Measurements from ENCODE around the gene CLTC.

Gene CLTC

DNA sequence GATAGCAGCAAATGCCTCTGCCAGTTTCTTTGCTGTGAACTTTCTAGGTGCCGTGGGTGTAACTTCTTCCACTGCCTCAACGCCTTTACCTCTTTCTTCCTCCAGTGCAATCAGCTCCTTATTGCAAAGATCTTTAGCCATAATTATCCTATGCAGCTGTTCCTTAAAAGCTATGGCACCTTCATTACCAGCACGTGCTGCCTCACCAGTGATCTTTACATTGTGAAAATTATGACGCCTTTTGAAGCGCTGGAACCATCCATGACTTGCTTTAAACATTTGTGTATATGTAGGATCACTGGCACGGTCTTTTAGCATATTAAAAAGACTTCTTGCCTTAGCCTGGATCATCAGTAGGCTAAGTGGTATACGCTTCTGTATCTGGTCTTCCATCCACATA, 79.5 kb downstream of the CLTC start:
- H3K9ac ChIP-seq (ENCODE audit: low read length in 2 of 2), result no peak overlapping the region
- no peaks in the 10 kb centered on the region for H3K9me3 ChIP-seq (ENCODE audit: control insufficient read depth in 2 of 2, low read length in 2 of 2)
- no peaks in the 10 kb centered on the region for H3K4me1 ChIP-seq (ENCODE audit: control insufficient read depth, insufficient read depth, low read length)
- no peaks in the 10 kb centered on the region for H3K27me3 ChIP-seq (ENCODE audit: control insufficient read depth in 1 of 2, insufficient read depth in 2 of 2, low read length in 2 of 2)
- no peak overlapping the region for H3K27ac ChIP-seq (ENCODE audit: low read length)
- H3K4me3 ChIP-seq (ENCODE audit: low read length in 2 of 2), result no peak overlapping the region
- H3K36me3 ChIP-seq (ENCODE audit: control insufficient read depth in 2 of 2, insufficient read depth in 2 of 2, low read length in 2 of 2), result peaks cover 29 to 34% of the 10 kb centered on the region in 2 donors

DNA sequence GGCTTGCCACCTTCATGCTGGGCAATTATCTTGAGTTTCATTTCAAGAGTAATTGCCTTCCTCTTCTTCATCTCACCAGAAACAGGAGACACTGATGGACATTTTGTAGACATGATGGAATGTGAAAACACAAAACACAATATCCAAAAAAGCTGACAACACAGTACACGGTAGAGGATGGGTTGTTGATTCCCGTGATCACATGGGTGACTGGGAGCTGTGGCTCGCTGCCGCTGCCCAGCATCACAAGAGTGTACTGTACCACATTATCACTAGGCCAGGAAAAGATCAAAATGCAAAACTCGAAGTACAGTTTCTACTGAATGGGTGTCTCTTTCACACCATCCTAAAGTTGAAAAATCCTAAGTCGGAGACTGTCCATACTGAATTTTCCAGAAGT, 80.1 kb downstream of the CLTC start:
- Histone ChIP-seq H3K9me3 (ENCODE audit: control insufficient read depth in 2 of 2, low read length in 2 of 2) (no peaks in the 10 kb centered on the region), H3K9ac (ENCODE audit: low read length in 2 of 2) (no peak overlapping the region), H3K4me1 (ENCODE audit: control insufficient read depth, insufficient read depth, low read length) (no peaks in the 10 kb centered on the region), H3K27ac (ENCODE audit: low read length) (no peak overlapping the region), H3K36me3 (ENCODE audit: control insufficient read depth in 2 of 2, insufficient read depth in 2 of 2, low read length in 2 of 2) (peaks cover 24 to 29% of the 10 kb centered on the region in 2 donors), H3K27me3 (ENCODE audit: control insufficient read depth in 1 of 2, insufficient read depth in 2 of 2, low read length in 2 of 2) (no peaks in the 10 kb centered on the region), H3K4me3 (ENCODE audit: low read length in 2 of 2) (no peak overlapping the region)

GRCh38 chr17:59702304-59702703, 82.6 kb downstream of the CLTC start:
- H3K9me3 ChIP-seq (ENCODE audit: control insufficient read depth in 2 of 2, low read length in 2 of 2), result no peaks in the 10 kb centered on the region
- H3K4me3 ChIP-seq (ENCODE audit: low read length in 2 of 2), result no peak overlapping the region
- peaks cover 18 to 19% of the 10 kb centered on the region in 2 donors for H3K36me3 ChIP-seq (ENCODE audit: control insufficient read depth in 2 of 2, insufficient read depth in 2 of 2, low read length in 2 of 2)
- peaks cover 8% of the 10 kb centered on the region for H3K4me1 ChIP-seq (ENCODE audit: control insufficient read depth, insufficient read depth, low read length)
- H3K27ac ChIP-seq (ENCODE audit: low read length), result no peak overlapping the region
- no peak overlapping the region for H3K9ac ChIP-seq (ENCODE audit: low read length in 2 of 2)
- no peaks in the 10 kb centered on the region for H3K27me3 ChIP-seq (ENCODE audit: control insufficient read depth in 1 of 2, insufficient read depth in 2 of 2, low read length in 2 of 2)

DNA sequence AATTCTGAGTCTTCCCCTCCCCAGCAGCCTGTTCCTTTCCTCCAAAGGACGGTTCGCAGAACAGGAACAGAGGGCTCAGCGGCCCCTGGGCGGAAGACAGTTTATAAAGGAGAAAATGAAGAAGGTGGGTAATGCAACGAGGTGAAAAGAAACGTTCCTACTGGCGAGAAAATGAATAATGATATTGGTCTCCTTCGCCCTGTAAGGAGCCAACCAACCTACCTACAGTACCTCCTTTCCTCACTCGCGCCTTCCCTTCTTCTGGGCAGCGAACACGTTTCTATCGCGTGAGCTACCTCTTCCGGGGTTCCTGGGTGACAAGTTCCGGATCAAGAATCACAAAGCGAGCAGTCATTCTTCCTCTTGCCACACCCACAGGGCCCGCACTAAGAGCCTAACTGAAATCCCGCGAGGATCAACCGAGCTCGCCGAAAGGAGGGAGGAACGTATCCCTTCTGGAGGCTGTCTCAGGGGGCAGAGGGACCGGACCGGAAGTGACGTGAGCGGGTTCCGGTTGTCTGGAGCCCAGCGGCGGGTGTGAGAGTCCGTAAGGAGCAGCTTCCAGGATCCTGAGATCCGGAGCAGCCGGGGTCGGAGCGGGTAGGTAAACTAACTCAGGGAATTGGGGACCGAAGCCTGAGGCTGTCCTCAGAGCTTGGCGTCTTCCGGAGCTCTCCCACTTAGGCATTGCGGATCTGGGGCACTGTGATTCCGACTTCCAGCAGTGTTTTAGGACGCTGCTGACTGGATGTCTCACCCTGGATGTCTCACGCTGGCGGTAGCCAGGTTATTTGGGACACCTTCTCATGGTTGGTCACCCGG, 87.7 kb downstream of the CLTC start, which contains the start of the genes PTRH2 and VMP1:
PTRH2 (minus strand) TSS at position 282 of the 822 bp plus-strand sequence. CDS start 9,452 bp downstream, outside the sequence.
VMP1 (plus strand) TSS at position 506 of the 822 bp plus-strand sequence. CDS start 23,793 bp downstream, outside the sequence.
- peak within 1 kb of the TSS; percentile 94 to 100 for H3K9ac ChIP-seq (ENCODE audit: low read length in 2 of 2)
- H3K4me3 ChIP-seq (ENCODE audit: low read length in 2 of 2), result peak within 1 kb of the TSS; percentile 93 to 99
- H3K27me3 ChIP-seq (ENCODE audit: control insufficient read depth in 1 of 2, insufficient read depth in 2 of 2, low read length in 2 of 2), result no peaks in the 10 kb centered on the region
- no peaks in the 10 kb centered on the region for H3K9me3 ChIP-seq (ENCODE audit: control insufficient read depth in 2 of 2, low read length in 2 of 2)
- peaks cover 0 to 2% of the 10 kb centered on the region in 2 donors for H3K36me3 ChIP-seq (ENCODE audit: control insufficient read depth in 2 of 2, insufficient read depth in 2 of 2, low read length in 2 of 2)
- H3K27ac ChIP-seq (ENCODE audit: low read length), result peak within 1 kb of the TSS; percentile 91
- peaks cover 17% of the 10 kb centered on the region for H3K4me1 ChIP-seq (ENCODE audit: control insufficient read depth, insufficient read depth, low read length)

DNA sequence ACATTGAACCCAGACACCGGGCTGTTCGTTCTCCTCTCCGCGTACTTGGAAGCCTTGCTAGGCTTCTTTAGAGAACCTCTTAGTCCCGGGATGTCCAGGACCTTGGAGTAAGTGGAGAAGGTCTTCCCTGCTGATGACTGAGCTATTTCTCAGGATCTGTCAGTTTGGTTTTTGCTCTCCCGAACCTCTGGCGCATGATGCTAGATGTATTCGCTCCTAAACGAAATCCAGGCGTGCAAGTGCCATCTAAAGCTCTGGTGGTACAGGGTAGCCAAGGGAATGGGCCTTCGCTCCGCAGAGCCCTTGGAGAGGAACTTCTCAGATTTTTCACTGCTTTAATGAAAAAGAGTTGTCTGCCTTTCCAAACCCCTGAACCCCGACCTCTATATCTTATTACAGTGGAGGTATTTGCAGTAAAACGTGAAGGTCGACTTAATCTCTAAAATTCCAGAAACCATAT, 88.3 kb downstream of the CLTC start:
- Histone ChIP-seq H3K9ac (ENCODE audit: low read length in 2 of 2) (peak overlapping the region; percentile 94 to 100), H3K36me3 (ENCODE audit: control insufficient read depth in 2 of 2, insufficient read depth in 2 of 2, low read length in 2 of 2) (peaks cover 0 to 2% of the 10 kb centered on the region in 2 donors), H3K27ac (ENCODE audit: low read length) (peak overlapping the region; percentile 91), H3K4me1 (ENCODE audit: control insufficient read depth, insufficient read depth, low read length) (peaks cover 17% of the 10 kb centered on the region), H3K4me3 (ENCODE audit: low read length in 2 of 2) (peak overlapping the region; percentile 93 to 99), H3K9me3 (ENCODE audit: control insufficient read depth in 2 of 2, low read length in 2 of 2) (no peaks in the 10 kb centered on the region), H3K27me3 (ENCODE audit: control insufficient read depth in 1 of 2, insufficient read depth in 2 of 2, low read length in 2 of 2) (no peaks in the 10 kb centered on the region)

DNA sequence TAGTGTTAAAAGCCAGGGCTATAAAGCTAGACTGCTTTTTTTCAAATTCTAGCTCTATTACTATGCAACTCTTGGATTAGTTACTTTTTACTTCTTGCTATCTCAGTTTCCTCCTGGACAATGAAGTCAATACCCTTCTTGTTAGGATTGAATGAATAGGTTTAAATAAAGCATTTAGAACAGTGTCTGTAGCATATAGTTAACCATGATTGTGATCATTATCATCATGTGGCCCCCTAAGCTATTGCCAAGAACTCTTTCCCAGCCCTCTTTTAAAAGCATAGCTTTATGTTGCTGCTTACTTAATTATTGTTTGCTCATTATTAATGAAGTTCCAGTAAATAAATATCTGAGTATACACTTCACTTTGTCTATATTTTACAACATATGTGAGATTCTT, 92.2 kb downstream of the CLTC start:
- Histone ChIP-seq H3K27me3 (ENCODE audit: control insufficient read depth in 1 of 2, insufficient read depth in 2 of 2, low read length in 2 of 2) (no peaks in the 10 kb centered on the region), H3K36me3 (ENCODE audit: control insufficient read depth in 2 of 2, insufficient read depth in 2 of 2, low read length in 2 of 2) (no peaks in the 10 kb centered on the region), H3K4me1 (ENCODE audit: control insufficient read depth, insufficient read depth, low read length) (peaks cover 9% of the 10 kb centered on the region), H3K27ac (ENCODE audit: low read length) (no peak overlapping the region), H3K9me3 (ENCODE audit: control insufficient read depth in 2 of 2, low read length in 2 of 2) (no peaks in the 10 kb centered on the region), H3K9ac (ENCODE audit: low read length in 2 of 2) (no peak overlapping the region), H3K4me3 (ENCODE audit: low read length in 2 of 2) (no peak overlapping the region)

- Histone ChIP-seq H3K9ac (ENCODE audit: low read length in 2 of 2) (no peak overlapping the region), H3K4me1 (ENCODE audit: control insufficient read depth, insufficient read depth, low read length) (peaks cover 9% of the 10 kb centered on the region), H3K9me3 (ENCODE audit: control insufficient read depth in 2 of 2, low read length in 2 of 2) (no peaks in the 10 kb centered on the region), H3K36me3 (ENCODE audit: control insufficient read depth in 2 of 2, insufficient read depth in 2 of 2, low read length in 2 of 2) (no peaks in the 10 kb centered on the region), H3K27ac (ENCODE audit: low read length) (no peak overlapping the region), H3K4me3 (ENCODE audit: low read length in 2 of 2) (no peak overlapping the region), H3K27me3 (ENCODE audit: control insufficient read depth in 1 of 2, insufficient read depth in 2 of 2, low read length in 2 of 2) (no peaks in the 10 kb centered on the region)
These were observed 93.2 kb downstream of the CLTC start for GRCh38 chr17:59712862-59713261.

DNA sequence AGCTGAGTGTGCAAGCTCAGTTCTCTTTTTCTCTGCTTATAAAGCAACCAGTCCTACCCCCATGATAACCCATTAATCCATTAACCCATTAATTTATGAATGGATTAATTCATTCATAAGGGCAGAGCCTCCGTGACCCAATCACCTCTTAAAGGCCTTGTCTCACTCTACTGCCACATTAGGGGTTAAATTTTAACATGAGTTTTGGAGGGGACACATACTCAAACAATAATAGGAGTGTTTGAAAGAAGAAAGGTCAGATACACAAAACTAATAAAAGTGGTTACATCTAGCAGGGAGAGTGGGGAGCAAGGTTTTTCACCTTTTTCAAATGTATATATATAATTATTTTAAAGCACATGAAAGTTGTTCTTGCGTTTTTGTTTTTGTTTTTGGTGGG, 94.6 kb downstream of the CLTC start:
- H3K36me3 ChIP-seq (ENCODE audit: control insufficient read depth in 2 of 2, insufficient read depth in 2 of 2, low read length in 2 of 2), result no peaks in the 10 kb centered on the region
- no peaks in the 10 kb centered on the region for H3K9me3 ChIP-seq (ENCODE audit: control insufficient read depth in 2 of 2, low read length in 2 of 2)
- H3K4me3 ChIP-seq (ENCODE audit: low read length in 2 of 2), result no peak overlapping the region
- no peak overlapping the region for H3K9ac ChIP-seq (ENCODE audit: low read length in 2 of 2)
- no peaks in the 10 kb centered on the region for H3K27me3 ChIP-seq (ENCODE audit: control insufficient read depth in 1 of 2, insufficient read depth in 2 of 2, low read length in 2 of 2)
- no peak overlapping the region for H3K27ac ChIP-seq (ENCODE audit: low read length)
- H3K4me1 ChIP-seq (ENCODE audit: control insufficient read depth, insufficient read depth, low read length), result no peaks in the 10 kb centered on the region

GRCh38 chr17:59716427-59716826, 96.7 kb downstream of the CLTC start:
- no peaks in the 10 kb centered on the region for H3K9me3 ChIP-seq (ENCODE audit: control insufficient read depth in 2 of 2, low read length in 2 of 2)
- H3K27ac ChIP-seq (ENCODE audit: low read length), result peak overlapping the region; percentile 3
- no peak overlapping the region for H3K9ac ChIP-seq (ENCODE audit: low read length in 2 of 2)
- H3K4me3 ChIP-seq (ENCODE audit: low read length in 2 of 2), result peak overlapping the region in 1 of 2 donors; percentile 8
- no peaks in the 10 kb centered on the region for H3K4me1 ChIP-seq (ENCODE audit: control insufficient read depth, insufficient read depth, low read length)
- no peaks in the 10 kb centered on the region for H3K36me3 ChIP-seq (ENCODE audit: control insufficient read depth in 2 of 2, insufficient read depth in 2 of 2, low read length in 2 of 2)
- H3K27me3 ChIP-seq (ENCODE audit: control insufficient read depth in 1 of 2, insufficient read depth in 2 of 2, low read length in 2 of 2), result no peaks in the 10 kb centered on the region

DNA sequence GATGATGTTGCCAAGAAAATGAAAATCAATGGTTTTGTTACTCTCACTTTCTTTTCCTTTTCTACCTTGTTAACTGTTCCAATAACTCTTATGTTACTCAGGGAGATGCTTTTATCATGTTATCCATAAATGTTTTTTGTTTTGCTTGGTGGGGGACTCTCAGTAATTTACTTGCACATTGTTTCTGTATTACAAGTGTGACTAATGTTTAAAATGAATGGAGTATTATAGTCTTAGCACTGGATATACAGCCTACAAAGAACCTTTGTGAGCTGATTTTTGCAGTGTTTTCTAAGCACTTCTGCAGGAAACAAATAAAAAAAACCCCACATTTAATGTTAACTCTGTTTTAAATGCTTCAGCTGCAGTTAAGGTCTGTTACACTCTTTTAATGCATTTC, 99.8 kb downstream of the CLTC start:
- no peak overlapping the region for H3K27ac ChIP-seq (ENCODE audit: low read length)
- no peaks in the 10 kb centered on the region for H3K36me3 ChIP-seq (ENCODE audit: control insufficient read depth in 2 of 2, insufficient read depth in 2 of 2, low read length in 2 of 2)
- no peak overlapping the region for H3K9ac ChIP-seq (ENCODE audit: low read length in 2 of 2)
- no peaks in the 10 kb centered on the region for H3K27me3 ChIP-seq (ENCODE audit: control insufficient read depth in 1 of 2, insufficient read depth in 2 of 2, low read length in 2 of 2)
- no peaks in the 10 kb centered on the region for H3K9me3 ChIP-seq (ENCODE audit: control insufficient read depth in 2 of 2, low read length in 2 of 2)
- no peaks in the 10 kb centered on the region for H3K4me1 ChIP-seq (ENCODE audit: control insufficient read depth, insufficient read depth, low read length)
- no peak overlapping the region for H3K4me3 ChIP-seq (ENCODE audit: low read length in 2 of 2)

- Histone ChIP-seq H3K27ac (ENCODE audit: low read length) (no peak overlapping the region), H3K4me1 (ENCODE audit: control insufficient read depth, insufficient read depth, low read length) (no peaks in the 10 kb centered on the region), H3K4me3 (ENCODE audit: low read length in 2 of 2) (no peak overlapping the region), H3K36me3 (ENCODE audit: control insufficient read depth in 2 of 2, insufficient read depth in 2 of 2, low read length in 2 of 2) (no peaks in the 10 kb centered on the region), H3K9ac (ENCODE audit: low read length in 2 of 2) (no peak overlapping the region), H3K9me3 (ENCODE audit: control insufficient read depth in 2 of 2, low read length in 2 of 2) (no peaks in the 10 kb centered on the region), H3K27me3 (ENCODE audit: control insufficient read depth in 1 of 2, insufficient read depth in 2 of 2, low read length in 2 of 2) (no peaks in the 10 kb centered on the region)
These were observed 102.9 kb downstream of the CLTC start for GRCh38 chr17:59722623-59723022.
